Mucosa of gallbladder (tissue), 1 donor: ENCODE results near the gene MEPCE. TPM values are rescaled to one million over a fixed set of nuclear protein-coding genes. Genes with fewer than 3 reads are reported as not detected.

Source experiments
- DNase-seq: peaks from one replicate; pipeline ENCODE4 v3.0.0-alpha.2; 2020; ENCODE audit warnings: low spot score
- total RNA-seq: library from RNA; stranded (reverse); gene quantifications from one replicate; pipeline ENCODE4 v1.2.1, GENCODE V29; 2021
- donor health status: DM: no; HTN: no; CAD: no.

The MEPCE gene
- total RNA-seq, 1 donor from 2014 or later = 40.5 TPM

- DNase-seq = no peak
Observed at GRCh38 chr7:100482728-100483089, 53.1 kb downstream of the MEPCE start.

GRCh38 chr7:100483090-100483721, 53.6 kb downstream of the MEPCE start:
- peak; percentile 58 for DNase-seq

Other genes starting within 250 kb of the MEPCE start
- gene PVRIG, start 209.9 kb upstream of the MEPCE start, total RNA-seq = 3.1 TPM
- not detected for gene SPDYE3, start 122.1 kb upstream of the MEPCE start, total RNA-seq
- gene PILRB, start 71.7 kb upstream of the MEPCE start, total RNA-seq = 70.3 TPM
- gene PILRA, start 56.3 kb upstream of the MEPCE start, total RNA-seq = 8.0 TPM
- gene ZCWPW1, start 1.1 kb upstream of the MEPCE start, total RNA-seq = 4.6 TPM
- gene PPP1R35, start 6.7 kb downstream of the MEPCE start, total RNA-seq = 36.3 TPM
- gene SPACDR, start 34.4 kb downstream of the MEPCE start, total RNA-seq = 1.2 TPM
- 78.2 TPM for gene TSC22D4, start 49.4 kb downstream of the MEPCE start, total RNA-seq
- 1.2 TPM for gene NYAP1, start 54.1 kb downstream of the MEPCE start, total RNA-seq
- 102 TPM for gene AGFG2, start 109.4 kb downstream of the MEPCE start, total RNA-seq
- gene SAP25, start 144.1 kb downstream of the MEPCE start, total RNA-seq = 13.3 TPM
- gene LRCH4, start 156.3 kb downstream of the MEPCE start, total RNA-seq = 131 TPM
- 1.6 TPM for gene FBXO24, start 156.5 kb downstream of the MEPCE start, total RNA-seq
- 55.4 TPM for gene PCOLCE, start 172.5 kb downstream of the MEPCE start, total RNA-seq
- 34.8 TPM for gene MOSPD3, start 182.7 kb downstream of the MEPCE start, total RNA-seq
- gene TFR2, start 211.7 kb downstream of the MEPCE start, total RNA-seq = 13.8 TPM
- 0.14 TPM for gene ACTL6B, start 226.6 kb downstream of the MEPCE start, total RNA-seq
- gene GNB2, start 243.9 kb downstream of the MEPCE start, total RNA-seq = 236 TPM